ENCODE results near the gene PAQR8.
"Not testable (repeated sequence)": the region's sequence is repeated elsewhere in the genome, so short reads cannot be mapped to it uniquely, and the experiment has no call there.

The PAQR8 gene

GRCh38 chr6:52369234-52369633 is 7.3 kb downstream of the PAQR8 start:
- H3K27me3 ChIP-seq (ENCODE audit: control insufficient read depth, insufficient read depth, low read length) = no peaks in the 10 kb centered on the region
- peaks cover 30% of the 10 kb centered on the region for H3K4me1 ChIP-seq (ENCODE audit: control insufficient read depth, insufficient read depth, low read length)
- no peaks in the 10 kb centered on the region for H3K9me3 ChIP-seq (ENCODE audit: control insufficient read depth, low read length)
- H3K36me3 ChIP-seq (ENCODE audit: control insufficient read depth, insufficient read depth, low read length) = no peaks in the 10 kb centered on the region
- H3K9ac ChIP-seq (ENCODE audit: low read length) = no peak overlapping the region
- no peak overlapping the region for H3K4me3 ChIP-seq (ENCODE audit: low read length)

GRCh38 chr6:52371656-52372191 is 9.8 kb downstream of the PAQR8 start:
- Histone ChIP-seq H3K36me3 (ENCODE audit: control insufficient read depth, insufficient read depth, low read length) (no peaks in the 10 kb centered on the region), H3K4me3 (ENCODE audit: low read length) (no peak overlapping the region), H3K9ac (ENCODE audit: low read length) (no peak overlapping the region), H3K9me3 (ENCODE audit: control insufficient read depth, low read length) (no peaks in the 10 kb centered on the region), H3K27me3 (ENCODE audit: control insufficient read depth, insufficient read depth, low read length) (no peaks in the 10 kb centered on the region), H3K4me1 (ENCODE audit: control insufficient read depth, insufficient read depth, low read length) (peaks cover 30% of the 10 kb centered on the region)

- no peaks in the 10 kb centered on the region for H3K36me3 ChIP-seq (ENCODE audit: control insufficient read depth, insufficient read depth, low read length)
- no peak overlapping the region for H3K9ac ChIP-seq (ENCODE audit: low read length)
- H3K4me1 ChIP-seq (ENCODE audit: control insufficient read depth, insufficient read depth, low read length) = peaks cover 35% of the 10 kb centered on the region
- H3K27me3 ChIP-seq (ENCODE audit: control insufficient read depth, insufficient read depth, low read length) = no peaks in the 10 kb centered on the region
- H3K9me3 ChIP-seq (ENCODE audit: control insufficient read depth, low read length) = no peaks in the 10 kb centered on the region
- no peak overlapping the region for H3K4me3 ChIP-seq (ENCODE audit: low read length)
Observed at GRCh38 chr6:52373151-52373690, 11.3 kb downstream of the PAQR8 start.

- H3K9me3 ChIP-seq (ENCODE audit: control insufficient read depth, low read length) = no peaks in the 10 kb centered on the region
- no peaks in the 10 kb centered on the region for H3K36me3 ChIP-seq (ENCODE audit: control insufficient read depth, insufficient read depth, low read length)
- no peak overlapping the region for H3K4me3 ChIP-seq (ENCODE audit: low read length)
- H3K27me3 ChIP-seq (ENCODE audit: control insufficient read depth, insufficient read depth, low read length) = no peaks in the 10 kb centered on the region
- peaks cover 35% of the 10 kb centered on the region for H3K4me1 ChIP-seq (ENCODE audit: control insufficient read depth, insufficient read depth, low read length)
- H3K9ac ChIP-seq (ENCODE audit: low read length) = no peak overlapping the region
Observed at GRCh38 chr6:52374247-52374646, 12.3 kb downstream of the PAQR8 start.

GRCh38 chr6:52375780-52376556 is 14.0 kb downstream of the PAQR8 start:
- H3K4me1 ChIP-seq (ENCODE audit: control insufficient read depth, insufficient read depth, low read length) = peaks cover 33% of the 10 kb centered on the region
- H3K4me3 ChIP-seq (ENCODE audit: low read length) = no peak overlapping the region
- no peaks in the 10 kb centered on the region for H3K27me3 ChIP-seq (ENCODE audit: control insufficient read depth, insufficient read depth, low read length)
- H3K9me3 ChIP-seq (ENCODE audit: control insufficient read depth, low read length) = no peaks in the 10 kb centered on the region
- H3K9ac ChIP-seq (ENCODE audit: low read length) = no peak overlapping the region
- H3K36me3 ChIP-seq (ENCODE audit: control insufficient read depth, insufficient read depth, low read length) = peaks cover under 1% of the 10 kb centered on the region

- no peaks in the 10 kb centered on the region for H3K9me3 ChIP-seq (ENCODE audit: control insufficient read depth, low read length)
- peaks cover 4% of the 10 kb centered on the region for H3K36me3 ChIP-seq (ENCODE audit: control insufficient read depth, insufficient read depth, low read length)
- no peaks in the 10 kb centered on the region for H3K27me3 ChIP-seq (ENCODE audit: control insufficient read depth, insufficient read depth, low read length)
- H3K4me1 ChIP-seq (ENCODE audit: control insufficient read depth, insufficient read depth, low read length) = peaks cover 25% of the 10 kb centered on the region
- no peak overlapping the region for H3K4me3 ChIP-seq (ENCODE audit: low read length)
- H3K9ac ChIP-seq (ENCODE audit: low read length) = no peak overlapping the region
Observed at GRCh38 chr6:52376763-52377162, 14.8 kb downstream of the PAQR8 start.

- Histone ChIP-seq H3K4me3 (ENCODE audit: low read length) (no peak overlapping the region), H3K9me3 (ENCODE audit: control insufficient read depth, low read length) (no peaks in the 10 kb centered on the region), H3K27me3 (ENCODE audit: control insufficient read depth, insufficient read depth, low read length) (no peaks in the 10 kb centered on the region), H3K4me1 (ENCODE audit: control insufficient read depth, insufficient read depth, low read length) (peaks cover 20% of the 10 kb centered on the region), H3K36me3 (ENCODE audit: control insufficient read depth, insufficient read depth, low read length) (peaks cover 4% of the 10 kb centered on the region), H3K9ac (ENCODE audit: low read length) (no peak overlapping the region)
Observed at GRCh38 chr6:52377538-52378221, 15.7 kb downstream of the PAQR8 start.

GRCh38 chr6:52381249-52381648 is 19.3 kb downstream of the PAQR8 start:
- no peaks in the 10 kb centered on the region for H3K27me3 ChIP-seq (ENCODE audit: control insufficient read depth, insufficient read depth, low read length)
- no peak overlapping the region for H3K9ac ChIP-seq (ENCODE audit: low read length)
- peaks cover 21% of the 10 kb centered on the region for H3K4me1 ChIP-seq (ENCODE audit: control insufficient read depth, insufficient read depth, low read length)
- H3K4me3 ChIP-seq (ENCODE audit: low read length) = no peak overlapping the region
- peaks cover 4% of the 10 kb centered on the region for H3K36me3 ChIP-seq (ENCODE audit: control insufficient read depth, insufficient read depth, low read length)
- no peaks in the 10 kb centered on the region for H3K9me3 ChIP-seq (ENCODE audit: control insufficient read depth, low read length)

- H3K27me3 ChIP-seq (ENCODE audit: control insufficient read depth, insufficient read depth, low read length) = no peaks in the 10 kb centered on the region
- H3K4me3 ChIP-seq (ENCODE audit: low read length) = no peak overlapping the region
- H3K9ac ChIP-seq (ENCODE audit: low read length) = no peak overlapping the region
- H3K36me3 ChIP-seq (ENCODE audit: control insufficient read depth, insufficient read depth, low read length) = peaks cover 4% of the 10 kb centered on the region
- no peaks in the 10 kb centered on the region for H3K9me3 ChIP-seq (ENCODE audit: control insufficient read depth, low read length)
- H3K4me1 ChIP-seq (ENCODE audit: control insufficient read depth, insufficient read depth, low read length) = peaks cover 24% of the 10 kb centered on the region
Observed at GRCh38 chr6:52384145-52384766, 22.3 kb downstream of the PAQR8 start.

- no peaks in the 10 kb centered on the region for H3K27me3 ChIP-seq (ENCODE audit: control insufficient read depth, insufficient read depth, low read length)
- H3K36me3 ChIP-seq (ENCODE audit: control insufficient read depth, insufficient read depth, low read length) = peaks cover 4% of the 10 kb centered on the region
- no peaks in the 10 kb centered on the region for H3K9me3 ChIP-seq (ENCODE audit: control insufficient read depth, low read length)
- no peak overlapping the region for H3K4me3 ChIP-seq (ENCODE audit: low read length)
- no peak overlapping the region for H3K9ac ChIP-seq (ENCODE audit: low read length)
- peaks cover 32% of the 10 kb centered on the region for H3K4me1 ChIP-seq (ENCODE audit: control insufficient read depth, insufficient read depth, low read length)
Observed at GRCh38 chr6:52385074-52385473, 23.1 kb downstream of the PAQR8 start.

- H3K36me3 ChIP-seq (ENCODE audit: control insufficient read depth, insufficient read depth, low read length); H3K9ac ChIP-seq (ENCODE audit: low read length): not testable (repeated sequence)
- H3K4me1 ChIP-seq (ENCODE audit: control insufficient read depth, insufficient read depth, low read length) = peaks cover 45% of the 10 kb centered on the region
Observed at GRCh38 chr6:52388119-52388518, 26.2 kb downstream of the PAQR8 start.

GRCh38 chr6:52388790-52389189 is 26.8 kb downstream of the PAQR8 start:
- Histone ChIP-seq H3K9ac (ENCODE audit: low read length) (no peak overlapping the region), H3K4me1 (ENCODE audit: control insufficient read depth, insufficient read depth, low read length) (peaks cover 44% of the 10 kb centered on the region), H3K9me3 (ENCODE audit: control insufficient read depth, low read length) (no peaks in the 10 kb centered on the region), H3K27me3 (ENCODE audit: control insufficient read depth, insufficient read depth, low read length) (no peaks in the 10 kb centered on the region), H3K4me3 (ENCODE audit: low read length) (no peak overlapping the region), H3K36me3 (ENCODE audit: control insufficient read depth, insufficient read depth, low read length) (no peaks in the 10 kb centered on the region)

More at GRCh38 chr6:52388119-52388518, 26.2 kb downstream of the PAQR8 start:
- not testable (repeated sequence) for H3K9me3 ChIP-seq (ENCODE audit: control insufficient read depth, low read length); H3K27me3 ChIP-seq (ENCODE audit: control insufficient read depth, insufficient read depth, low read length); H3K4me3 ChIP-seq (ENCODE audit: low read length)
